ENCODE measurements around the gene NFIX.

The NFIX gene

GRCh38 chr19:13115936-13116281 is 120.6 kb downstream of the NFIX start:
- no peak for FAIRE-seq

- FAIRE-seq: peak; percentile 93
These were observed 121.3 kb downstream of the NFIX start, which contains the start of gene TRMT1 for GRCh38 chr19:13116282-13117175. Gene TRMT1 (minus strand): TSS chr19:13116740. CDS start chr19:13116399, 341 bp downstream.

GRCh38 chr19:13117176-13117771 is 122.0 kb downstream of the NFIX start:
- FAIRE-seq: no peak

DNA sequence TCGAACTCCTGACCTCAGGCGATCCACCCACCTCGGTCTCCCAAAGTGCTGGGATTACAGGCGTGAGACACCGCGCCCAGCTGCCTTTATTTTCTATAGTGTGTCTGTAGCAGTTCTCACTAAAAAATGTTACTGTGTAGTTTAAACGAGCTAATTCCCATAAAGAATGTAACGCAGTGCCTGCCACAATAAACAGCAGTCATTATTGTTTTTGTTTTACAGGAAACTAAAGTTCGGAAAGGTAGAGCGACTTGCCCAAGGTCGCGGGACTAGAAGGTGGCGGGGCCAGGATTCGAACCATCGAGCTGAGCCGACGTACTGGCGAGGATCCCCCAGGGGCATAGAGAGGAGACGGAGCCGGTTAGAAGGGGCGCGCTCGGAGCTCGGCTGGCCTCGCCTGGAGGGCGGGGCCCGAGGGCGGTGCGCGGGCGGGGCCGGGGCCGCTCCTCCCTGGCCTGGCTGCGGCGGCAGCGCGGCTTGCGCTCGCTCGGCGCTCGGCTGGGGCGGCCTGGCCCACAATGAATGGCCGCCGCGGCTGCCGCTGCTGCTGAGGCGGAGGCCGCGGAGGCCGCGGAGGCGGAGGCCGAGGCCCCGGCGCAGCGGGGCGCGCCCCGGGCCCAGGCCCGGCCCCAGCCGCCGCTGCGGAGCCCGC is 122.6 kb downstream of the NFIX start, which contains the start of gene NACC1:
NACC1 (plus strand) TSS at position 493 of the 652 bp plus-strand sequence. CDS start 16,944 bp downstream, outside the sequence.
- FAIRE-seq: no peak

GRCh38 chr19:13118424-13119193 is 123.3 kb downstream of the NFIX start:
- FAIRE-seq: no peak

- FAIRE-seq: no peak
These were observed 124.4 kb downstream of the NFIX start for GRCh38 chr19:13119627-13120026.

DNA sequence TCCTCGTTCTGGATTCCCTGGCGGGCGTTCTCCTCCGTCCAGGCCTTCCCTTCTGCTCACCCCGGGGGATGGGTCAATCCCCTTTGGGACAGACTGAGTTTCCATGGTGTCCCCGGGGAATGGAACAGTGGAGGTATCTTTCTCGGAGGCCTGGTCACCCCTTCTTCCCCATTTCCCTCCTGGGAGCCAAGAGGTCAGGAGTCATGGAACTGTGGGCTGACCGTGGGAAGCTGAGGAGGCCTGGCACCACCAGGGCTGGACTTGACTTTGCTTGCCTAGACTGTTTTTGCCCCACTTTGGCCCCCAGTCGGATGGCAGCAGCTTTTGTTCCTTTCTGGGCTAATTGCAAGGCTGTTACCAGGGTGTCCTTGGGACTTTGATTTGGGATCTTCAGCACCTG is 124.8 kb downstream of the NFIX start:
- no peak for FAIRE-seq

DNA sequence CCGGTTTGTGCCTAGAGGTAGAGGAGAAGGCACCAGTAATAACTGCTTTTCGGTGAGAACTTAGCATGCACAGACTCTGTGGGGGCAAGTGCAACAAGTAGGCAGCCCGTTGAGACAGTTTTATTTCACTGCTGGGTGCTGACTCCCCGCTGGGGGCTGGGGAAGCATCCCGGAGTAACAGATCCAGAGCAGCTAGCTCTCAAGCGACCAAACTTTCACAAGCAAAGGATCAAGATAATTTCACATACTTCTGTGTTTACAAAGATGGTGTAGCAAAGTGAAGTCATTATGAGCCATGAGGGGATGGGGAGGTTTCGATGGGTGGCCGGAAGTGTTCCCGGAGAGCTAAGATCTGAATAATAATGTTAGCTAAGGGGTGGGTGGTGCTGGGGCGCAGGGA is 125.5 kb downstream of the NFIX start:
- FAIRE-seq: no peak

- no peak for FAIRE-seq
These were observed 126.4 kb downstream of the NFIX start for GRCh38 chr19:13121551-13122274.

- no peak for FAIRE-seq
These were observed 127.1 kb downstream of the NFIX start for GRCh38 chr19:13122275-13122878.

- no peak for FAIRE-seq
These were observed 128.0 kb downstream of the NFIX start for GRCh38 chr19:13122980-13123957.

GRCh38 chr19:13127051-13127450 is 131.8 kb downstream of the NFIX start:
- no peak for FAIRE-seq

DNA sequence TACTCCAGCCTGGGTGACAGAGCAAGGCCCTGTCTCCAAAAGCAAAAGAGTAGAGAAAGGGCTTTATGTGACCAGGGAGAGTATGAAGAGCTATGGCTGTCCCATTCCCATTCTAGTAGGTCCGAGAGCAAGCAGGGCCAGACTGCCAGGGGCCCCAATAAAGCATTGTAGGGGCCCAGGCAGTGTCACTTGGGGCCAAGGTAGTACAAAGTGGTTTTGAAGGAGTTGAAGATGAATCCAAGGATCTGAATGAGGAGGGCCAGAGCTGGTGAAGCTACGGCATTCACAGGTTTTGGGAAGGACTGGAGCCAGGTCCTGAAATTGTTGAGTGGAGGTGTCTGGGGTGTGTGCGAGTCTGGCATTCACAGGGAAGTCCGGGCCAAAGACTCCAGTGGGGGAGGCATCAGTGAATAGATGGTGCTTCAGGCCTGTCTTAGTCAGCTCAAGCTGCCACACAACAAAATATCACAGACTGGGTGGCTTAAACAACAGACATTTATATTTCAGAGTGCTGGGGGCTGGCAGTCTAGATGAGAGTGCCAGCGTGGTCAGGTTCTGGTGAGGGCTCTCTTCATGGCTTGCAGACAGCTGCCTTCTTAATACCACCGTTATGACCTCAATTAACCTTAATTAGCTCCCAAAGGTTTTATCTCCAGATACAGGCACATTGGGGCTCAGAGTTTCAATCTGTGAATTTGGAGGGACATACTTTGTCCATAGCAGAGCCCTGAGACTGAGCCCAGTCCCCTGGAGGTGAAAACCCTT is 132.7 kb downstream of the NFIX start:
- no peak for FAIRE-seq

GRCh38 chr19:13128583-13128982 is 133.3 kb downstream of the NFIX start:
- FAIRE-seq: no peak

GRCh38 chr19:13129384-13129783 is 134.1 kb downstream of the NFIX start:
- FAIRE-seq: no peak

DNA sequence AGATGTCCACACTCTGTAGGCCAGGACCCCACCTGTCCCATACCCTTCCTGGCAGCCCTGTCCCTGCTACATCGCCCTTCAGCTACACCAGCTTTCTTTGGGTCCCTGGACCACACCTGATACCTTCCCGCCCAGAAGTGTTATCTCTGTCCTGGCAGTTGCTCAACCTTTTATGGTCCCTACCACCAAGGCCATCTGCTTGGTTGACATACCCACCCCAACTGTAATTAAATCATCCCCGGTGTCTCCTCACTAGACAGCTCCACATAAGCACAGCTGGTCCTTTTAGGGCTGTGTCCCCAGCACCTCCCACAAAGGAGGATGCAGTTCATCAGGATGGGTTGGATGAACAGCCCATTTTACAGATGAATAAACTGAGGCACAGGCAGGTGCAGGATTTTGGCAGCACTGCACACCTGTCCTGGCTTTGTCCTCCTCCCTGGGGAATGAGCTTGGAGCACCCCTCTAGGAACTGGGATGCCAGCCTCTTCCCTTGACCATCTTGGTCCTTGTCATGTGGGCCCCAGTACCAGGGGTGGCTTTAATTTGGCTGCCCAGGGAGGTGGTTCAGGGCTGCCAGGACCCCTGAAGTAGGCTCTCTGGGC is 135.7 kb downstream of the NFIX start:
- FAIRE-seq: no peak

DNA sequence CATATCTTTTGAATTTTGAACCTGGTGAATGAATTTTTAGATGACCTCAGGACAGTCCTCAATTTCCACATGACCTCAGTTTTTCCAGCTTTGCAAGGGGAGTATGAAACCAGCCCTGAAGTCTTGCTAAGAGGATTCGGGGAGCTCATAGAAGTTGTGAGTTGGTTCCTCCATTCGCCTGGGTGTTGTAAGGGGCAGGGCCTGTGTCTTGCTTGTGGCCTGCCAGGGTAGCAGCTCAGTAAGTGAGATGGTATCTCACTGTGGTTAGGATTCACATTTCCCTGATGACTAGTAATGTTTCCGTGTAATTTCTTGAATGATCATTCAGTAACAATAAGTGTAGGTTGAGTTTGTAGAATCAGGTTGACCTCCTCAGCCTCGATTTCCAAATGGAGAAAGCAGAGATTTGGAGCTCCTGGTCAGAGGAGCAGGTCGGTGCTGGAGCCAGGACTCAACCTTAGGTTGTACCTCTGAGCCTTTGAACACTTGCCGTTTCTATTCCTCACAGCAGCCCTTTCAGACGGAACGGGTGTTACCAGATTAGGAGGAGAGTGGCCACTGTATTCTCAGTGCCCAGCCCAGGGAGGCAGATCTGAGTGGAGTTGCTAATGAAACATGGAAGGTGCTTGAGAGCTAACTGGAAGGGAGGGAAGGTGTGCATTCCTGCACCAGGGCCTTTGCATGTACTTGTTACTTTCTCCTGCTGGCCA is 137.4 kb downstream of the NFIX start:
- no peak for FAIRE-seq

DNA sequence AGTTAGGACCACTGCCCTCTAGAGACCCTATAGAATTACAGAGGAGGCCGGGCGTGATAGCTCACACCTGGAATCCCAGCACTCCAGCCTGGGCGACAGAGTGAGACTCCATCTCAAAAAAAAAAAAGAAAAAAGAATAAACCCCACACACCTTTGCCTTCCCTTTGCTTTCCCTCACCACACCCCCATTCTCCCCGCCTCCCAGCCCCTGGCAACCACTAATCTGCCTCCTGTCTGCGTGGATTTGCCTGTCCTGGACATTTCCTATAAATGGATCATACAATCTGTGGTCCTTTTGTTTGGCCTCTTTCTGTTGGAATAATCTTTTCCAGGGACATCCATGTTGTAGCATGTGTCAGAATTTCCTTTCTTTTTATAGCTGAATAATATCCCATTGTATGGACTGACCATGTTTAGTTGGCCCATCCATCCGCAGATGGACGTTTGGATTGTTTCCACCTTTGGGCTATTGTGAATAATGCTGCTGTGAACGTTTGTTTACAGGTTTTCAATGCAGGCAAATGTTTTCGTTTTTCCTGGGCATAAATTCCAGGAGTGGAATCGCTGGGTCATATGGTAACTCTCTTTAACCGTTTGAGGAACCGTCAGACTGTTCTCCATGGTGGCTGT is 138.1 kb downstream of the NFIX start:
- FAIRE-seq: no peak

All from G401.6 (cell line).